PC-3 (cell line): ENCODE data around the gene XK. TPM values are rescaled to one million over a fixed set of nuclear protein-coding genes. Genes with fewer than 3 reads are reported as not detected.

Source experiments
- ATAC-seq: fragments of 200-7000 bp; cut with Tn5 transposase; 2 replicates; pipeline ENCODE4 v1.9.1; 2020; ENCODE audit warnings: mild to moderate bottlenecking, moderate library complexity
- BruUV-seq: library from RNA; stranded (reverse); fragments of 400-500 nt; replicated peaks from 2 replicates; lab custom pipeline; 2021; lab: Mats Ljungman, UMichigan
- CTCF ChIA-PET: fragments of 300-600 bp; sonication (Branson Sonifier 250); formaldehyde crosslinking; loops from one replicate; lab custom pipeline; 2022; ENCODE audit warnings: antibody characterized with exemption; lab: Charles Lee
- POLR2A ChIA-PET: fragments of 300-600 bp; sonication (Branson Sonifier 250); formaldehyde crosslinking; loops from one replicate; lab custom pipeline; 2022; ENCODE audit warnings: antibody characterized with exemption; ENCODE audit not compliant: unreplicated experiment; lab: Charles Lee
- DNase-seq: peaks from one replicate; pipeline ENCODE4 v3.0.0-alpha.2; 2015
- H2AFZ ChIP-seq: fragments of 300-600 bp; sonication (generic); 2 replicates; pipeline ENCODE4 v1.6.0; 2016; ENCODE audit warnings: antibody characterized with exemption, low read length
- H3F3A ChIP-seq: fragments of 300-600 bp; sonication (generic); one replicate; pipeline ENCODE4 v1.6.0; 2017; ENCODE audit warnings: antibody characterized with exemption, low read length, control low read depth, mild to moderate bottlenecking; ENCODE audit not compliant: unreplicated experiment
- H3K27ac ChIP-seq: fragments of 300-600 bp; sonication (generic); 2 replicates; pipeline ENCODE4 v1.5.1; 2016; ENCODE audit warnings: mild to moderate bottlenecking, low read length
- H3K27me3 ChIP-seq: fragments of 300-600 bp; sonication (generic); 2 replicates; pipeline ENCODE4 v1.6.1; 2016; ENCODE audit warnings: low read length, mixed read lengths
- H3K36me3 ChIP-seq: fragments of 300-600 bp; sonication (generic); 2 replicates; pipeline ENCODE4 v1.6.1; 2016; ENCODE audit warnings: low read depth, mixed run types, low read length, mixed read lengths
- H3K4me1 ChIP-seq: fragments of 300-600 bp; sonication (generic); 2 replicates; pipeline ENCODE4 v1.5.1; 2016; ENCODE audit warnings: low read length; ENCODE audit not compliant: insufficient read depth
- H3K4me2 ChIP-seq: fragments of 300-600 bp; sonication (generic); 2 replicates; pipeline ENCODE4 v1.6.0; 2016; ENCODE audit warnings: low read length
- H3K4me3 ChIP-seq: fragments of 300-600 bp; sonication (generic); 2 replicates; pipeline ENCODE4 v1.5.1; 2016; ENCODE audit warnings: mild to moderate bottlenecking, low read length, mixed read lengths
- H3K79me2 ChIP-seq: fragments of 300-600 bp; sonication (generic); 2 replicates; pipeline ENCODE4 v1.6.1; 2017; ENCODE audit warnings: low read length, mixed read lengths
- H3K9ac ChIP-seq: fragments of 300-600 bp; sonication (generic); 2 replicates; pipeline ENCODE4 v1.6.0; 2016; ENCODE audit warnings: mild to moderate bottlenecking, low read length
- H3K9me2 ChIP-seq: fragments of 300-600 bp; sonication (generic); replicated peaks from 2 replicates; pipeline ENCODE4 v1.6.1; 2016; ENCODE audit warnings: mixed run types, low read length, mixed read lengths
- H3K9me3 ChIP-seq: fragments of 300-600 bp; sonication (generic); 2 replicates; pipeline ENCODE4 v1.6.1; 2016; ENCODE audit warnings: low read length, mixed read lengths
- H4K20me1 ChIP-seq: fragments of 300-600 bp; sonication (generic); 2 replicates; pipeline ENCODE4 v1.6.1; 2016; ENCODE audit warnings: low read length, mixed read lengths
- EZH2 ChIP-seq: fragments of 300-600 bp; sonication (generic); IDR thresholded peaks from one replicate; pipeline ENCODE4 v1.6.1; 2017; ENCODE audit warnings: antibody characterized with exemption, mild to moderate bottlenecking, low read length; ENCODE audit not compliant: unreplicated experiment
- EZH2phosphoT487 ChIP-seq: fragments of 300-600 bp; sonication (generic); IDR thresholded peaks from 2 replicates; pipeline ENCODE4 v1.6.1; 2018; ENCODE audit warnings: mild to moderate bottlenecking, antibody characterized with exemption, low read length, borderline replicate concordance
- intact Hi-C: fragments of 100-400 bp; cut with micrococcal nuclease; formaldehyde crosslinking; loops from 2 replicates; pipeline ENCODE4 v1.9.0; 2023
- total RNA-seq: library from RNA; depleted of rRNA; stranded (reverse); fragments of >200 nt; gene quantifications from 2 replicates; pipeline ENCODE4 v1.2.3, GENCODE V29; 2014
- TF ChIP-seq, protein P1 (sequence below): fragments of 300-600 bp; sonication (generic); conservative IDR thresholded peaks from 2 replicates; pipeline ENCODE4 v1.5.1; 2017; ENCODE audit warnings: antibody characterized with exemption, low read depth, mild to moderate bottlenecking, low read length

The XK gene
- total RNA-seq, 1 experiment from 2014 or later = 8.0 TPM

DNA sequence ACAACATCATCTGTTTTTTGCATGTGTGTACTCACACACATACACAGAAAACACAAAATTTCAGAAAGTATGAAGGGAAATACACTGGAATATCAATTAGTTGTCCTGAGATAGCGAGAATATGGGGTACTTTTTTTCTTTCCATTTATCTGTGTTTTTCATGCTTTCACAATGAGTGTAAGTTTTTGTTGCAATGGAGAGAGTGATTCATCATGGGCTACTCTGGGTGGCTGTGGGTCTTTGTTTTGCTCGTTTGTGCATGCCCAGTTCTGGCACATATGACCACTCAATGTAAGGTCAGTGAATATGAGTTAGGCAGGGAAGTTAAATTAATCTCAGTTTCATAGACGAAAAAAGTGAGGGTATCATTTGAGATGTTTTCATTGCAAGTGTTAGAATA is 26.9 kb downstream of the XK start:
- intact Hi-C loops = no loop called here
- H3K36me3 ChIP-seq = no peaks in the 10 kb centered on the region
- H3K9ac ChIP-seq = no peak overlapping the region
- CTCF ChIA-PET = no interaction called here
- no peak overlapping the region for H3K4me3 ChIP-seq
- ATAC-seq (no peak), DNase-seq (no peak)
- no peaks in the 10 kb centered on the region for H3K4me1 ChIP-seq
- H3K27me3 ChIP-seq = no peaks in the 10 kb centered on the region
- no peak overlapping the region for H3K27ac ChIP-seq
- no peak overlapping the region for H3K4me2 ChIP-seq
- BruUV-seq = no TSS peak
- no peaks in the 10 kb centered on the region for H3F3A ChIP-seq
- H3K79me2 ChIP-seq = no peaks in the 10 kb centered on the region
- TF ChIP-seq EZH2phosphoT487 = no peak
- H4K20me1 ChIP-seq = no peaks in the 10 kb centered on the region
- H3K9me2 ChIP-seq = no peaks in the 10 kb centered on the region
- no peaks in the 10 kb centered on the region for H3K9me3 ChIP-seq
- no peak overlapping the region for H2AFZ ChIP-seq
- POLR2A ChIA-PET = no interaction called here

DNA sequence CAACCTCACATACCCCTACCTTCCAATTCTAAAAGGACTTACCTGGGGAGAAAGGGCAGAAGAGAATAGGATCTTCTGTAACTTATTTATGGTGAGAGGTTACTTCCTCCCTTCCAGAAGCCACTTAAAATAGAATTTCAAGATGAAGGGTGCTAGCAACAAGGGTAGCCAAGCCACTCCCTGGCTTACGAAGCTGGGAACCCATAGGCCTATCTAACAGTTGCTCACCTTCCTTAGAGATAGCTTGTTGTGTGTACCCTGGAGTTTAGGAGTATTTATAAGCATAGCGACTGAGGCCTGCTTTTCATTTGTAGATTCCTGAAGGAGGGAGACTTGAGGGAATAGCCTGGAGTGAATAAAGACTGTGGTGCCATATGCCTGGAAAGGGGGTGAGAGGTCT is 28.9 kb downstream of the XK start:
- CTCF ChIA-PET = no interaction called here
- no peaks in the 10 kb centered on the region for H3K36me3 ChIP-seq
- DNase-seq (no peak), ATAC-seq (no peak)
- no peak overlapping the region for H3K9ac ChIP-seq
- no peak overlapping the region for H3K4me2 ChIP-seq
- H3K27me3 ChIP-seq = no peaks in the 10 kb centered on the region
- POLR2A ChIA-PET = no interaction called here
- BruUV-seq = no TSS peak
- H3K4me1 ChIP-seq = no peaks in the 10 kb centered on the region
- TF ChIP-seq EZH2 (no peak), EZH2phosphoT487 (no peak)
- TF ChIP-seq, protein P1, sequence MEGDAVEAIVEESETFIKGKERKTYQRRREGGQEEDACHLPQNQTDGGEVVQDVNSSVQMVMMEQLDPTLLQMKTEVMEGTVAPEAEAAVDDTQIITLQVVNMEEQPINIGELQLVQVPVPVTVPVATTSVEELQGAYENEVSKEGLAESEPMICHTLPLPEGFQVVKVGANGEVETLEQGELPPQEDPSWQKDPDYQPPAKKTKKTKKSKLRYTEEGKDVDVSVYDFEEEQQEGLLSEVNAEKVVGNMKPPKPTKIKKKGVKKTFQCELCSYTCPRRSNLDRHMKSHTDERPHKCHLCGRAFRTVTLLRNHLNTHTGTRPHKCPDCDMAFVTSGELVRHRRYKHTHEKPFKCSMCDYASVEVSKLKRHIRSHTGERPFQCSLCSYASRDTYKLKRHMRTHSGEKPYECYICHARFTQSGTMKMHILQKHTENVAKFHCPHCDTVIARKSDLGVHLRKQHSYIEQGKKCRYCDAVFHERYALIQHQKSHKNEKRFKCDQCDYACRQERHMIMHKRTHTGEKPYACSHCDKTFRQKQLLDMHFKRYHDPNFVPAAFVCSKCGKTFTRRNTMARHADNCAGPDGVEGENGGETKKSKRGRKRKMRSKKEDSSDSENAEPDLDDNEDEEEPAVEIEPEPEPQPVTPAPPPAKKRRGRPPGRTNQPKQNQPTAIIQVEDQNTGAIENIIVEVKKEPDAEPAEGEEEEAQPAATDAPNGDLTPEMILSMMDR = no peak
- no peak overlapping the region for H2AFZ ChIP-seq
- H3K4me3 ChIP-seq = no peak overlapping the region
- no peaks in the 10 kb centered on the region for H3K9me2 ChIP-seq
- no peak overlapping the region for H3K27ac ChIP-seq
- no peaks in the 10 kb centered on the region for H3K9me3 ChIP-seq
- no peaks in the 10 kb centered on the region for H3F3A ChIP-seq
- intact Hi-C loops = no loop called here
- no peaks in the 10 kb centered on the region for H4K20me1 ChIP-seq
- no peaks in the 10 kb centered on the region for H3K79me2 ChIP-seq

DNA sequence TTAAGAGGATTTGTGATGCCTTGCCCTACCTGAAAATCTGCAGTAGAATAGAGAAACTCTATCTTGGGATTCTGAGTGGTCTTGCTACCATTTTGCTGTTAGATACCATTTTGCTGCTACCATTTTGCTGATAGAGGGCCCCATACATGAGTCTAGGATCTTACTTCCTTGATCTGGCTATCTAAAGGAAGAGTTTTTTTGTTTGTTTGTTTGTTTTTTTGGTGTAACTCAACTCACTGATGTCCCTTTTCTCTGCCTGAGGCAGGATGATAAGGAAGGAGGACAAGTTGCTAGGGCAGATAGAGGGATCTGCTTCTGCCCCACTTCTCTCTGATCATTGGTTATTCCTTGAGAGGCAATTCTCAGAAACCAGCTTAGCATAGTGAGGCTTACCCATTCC is 31.0 kb downstream of the XK start:
- H3K9me3 ChIP-seq = no peaks in the 10 kb centered on the region
- no peak overlapping the region for H2AFZ ChIP-seq
- no peak overlapping the region for H3K4me3 ChIP-seq
- no peak overlapping the region for H3K4me2 ChIP-seq
- POLR2A ChIA-PET = no interaction called here
- no peaks in the 10 kb centered on the region for H3F3A ChIP-seq
- H3K9me2 ChIP-seq = no peaks in the 10 kb centered on the region
- no peaks in the 10 kb centered on the region for H3K27me3 ChIP-seq
- H4K20me1 ChIP-seq = no peaks in the 10 kb centered on the region
- ATAC-seq (no peak), DNase-seq (no peak)
- no peaks in the 10 kb centered on the region for H3K4me1 ChIP-seq
- CTCF ChIA-PET = no interaction called here
- TF ChIP-seq EZH2phosphoT487 (no peak), EZH2 (no peak)
- TF ChIP-seq, protein P1 = no peak
- no peaks in the 10 kb centered on the region for H3K79me2 ChIP-seq
- BruUV-seq = no TSS peak
- H3K27ac ChIP-seq = no peak overlapping the region
- H3K36me3 ChIP-seq = no peaks in the 10 kb centered on the region
- intact Hi-C loops = no loop called here
- H3K9ac ChIP-seq = no peak overlapping the region
